Keratinocyte (primary cell): Measurements from ENCODE around the gene DLGAP1. TPM values are rescaled to one million over a fixed set of nuclear protein-coding genes. Genes with fewer than 3 reads are reported as not detected.

Experiments used
- DNase-seq: peaks from one replicate; pipeline ENCODE4 v3.0.0-alpha.2; 2011; ENCODE audit warnings: low read depth, missing footprints, low spot score
- FAIRE-seq: peaks from 2 replicates; lab custom pipeline; 2011; peaks lifted over from hg19 to GRCh38; lab: Jason Lieb, UNC
- H2AFZ ChIP-seq: 2 replicates; pipeline ENCODE4 v1.6.0; 2012; ENCODE audit warnings: low read length, control low read depth, inconsistent platforms; ENCODE audit not compliant: control insufficient read depth
- H3K27ac ChIP-seq: 2 replicates; pipeline ENCODE4 v1.5.1; 2011; ENCODE audit warnings: low read length; ENCODE audit not compliant: control insufficient read depth, insufficient read depth
- H3K27me3 ChIP-seq: 3 replicates; pipeline ENCODE4 v1.6.0; 2011; ENCODE audit warnings: low read length; ENCODE audit not compliant: control insufficient read depth, insufficient read depth; ENCODE audit errors: extremely low read depth
- H3K36me3 ChIP-seq, 2 experiments: 2 replicates in 1 of 2; 3 replicates in 1 of 2; pipeline ENCODE4 v1.5.1; 2011; ENCODE audit warnings: low read length in 2 of 2, mild to moderate bottlenecking in 1 of 2; ENCODE audit not compliant: control insufficient read depth in 2 of 2, insufficient read depth in 2 of 2; ENCODE audit errors: extremely low read depth in 1 of 2
- H3K4me1 ChIP-seq: 3 replicates; pipeline ENCODE4 v1.5.1; 2011; ENCODE audit warnings: low read length; ENCODE audit not compliant: control insufficient read depth, insufficient read depth; ENCODE audit errors: extremely low read depth
- H3K4me2 ChIP-seq: 3 replicates; pipeline ENCODE4 v1.6.0; 2011; ENCODE audit warnings: low read depth, low read length; ENCODE audit not compliant: control insufficient read depth, insufficient read depth; ENCODE audit errors: extremely low read depth
- H3K4me3 ChIP-seq, 3 experiments: fragments of 200-600 bp in 1 of 3; sonication (generic) in 1 of 3; 2 replicates in 2 of 3; 3 replicates in 1 of 3; pipeline ENCODE4 v1.5.1; 2011 to 2016; ENCODE audit warnings: low read length in 3 of 3, mild to moderate bottlenecking in 3 of 3, control low read depth in 2 of 3, inconsistent platforms in 1 of 3, low read depth in 1 of 3, mixed read lengths in 1 of 3, mixed run types in 1 of 3, moderate library complexity in 1 of 3; ENCODE audit not compliant: control insufficient read depth in 2 of 3, insufficient read depth in 2 of 3; ENCODE audit errors: extremely low read depth in 1 of 3
- H3K79me2 ChIP-seq: 2 replicates; pipeline ENCODE4 v1.6.0; 2012; ENCODE audit warnings: low read length; ENCODE audit not compliant: control insufficient read depth, insufficient read depth
- H3K9ac ChIP-seq: 3 replicates; pipeline ENCODE4 v1.6.0; 2011; ENCODE audit warnings: low read length; ENCODE audit not compliant: control insufficient read depth, insufficient read depth; ENCODE audit errors: extremely low read depth
- H3K9me1 ChIP-seq: 3 replicates; pipeline ENCODE4 v1.6.0; 2011; ENCODE audit warnings: low read length; ENCODE audit not compliant: control insufficient read depth, insufficient read depth; ENCODE audit errors: extremely low read depth
- H3K9me3 ChIP-seq: 2 replicates; pipeline ENCODE4 v1.5.1; 2012; ENCODE audit warnings: low read depth, low read length; ENCODE audit not compliant: control insufficient read depth
- H4K20me1 ChIP-seq: 3 replicates; pipeline ENCODE4 v1.6.0; 2011; ENCODE audit warnings: low read length; ENCODE audit not compliant: control insufficient read depth, insufficient read depth; ENCODE audit errors: extremely low read depth
- CTCF ChIP-seq, 3 experiments: IDR thresholded peaks in 1 of 3; conservative IDR thresholded peaks in 1 of 3; optimal IDR thresholded peaks in 1 of 3; 2 replicates in 2 of 3; 3 replicates in 1 of 3; pipeline versions ENCODE3 to v1.5.1; 2011; ENCODE audit warnings: low read length in 3 of 3, mild to moderate bottlenecking in 3 of 3, moderate library complexity in 2 of 3, control low read depth in 1 of 3, inconsistent platforms in 1 of 3; ENCODE audit not compliant: insufficient read depth in 2 of 3; ENCODE audit errors: extremely low read depth in 1 of 3
- EZH2 ChIP-seq: IDR thresholded peaks from one replicate; pipeline ENCODE4 v1.6.1; 2012; ENCODE audit warnings: inconsistent platforms, mild to moderate bottlenecking, low read length, moderate library complexity
- dilution Hi-C: fragments of 300-500 bp; cut with MboI; formaldehyde crosslinking; loops from one replicate; pipeline ENCODE4 v1.7.0; 2020; ENCODE audit warnings: low sequenced_read_pairs; ENCODE audit not compliant: extremely low pct_ligation_motif_present
- polyA plus RNA-seq, 5 experiments: library from polyadenylated mRNA; depleted of rRNA in 3 of 5; stranded (reverse) in 3 of 5; stranded (forward) in 1 of 5; unstranded in 1 of 5; fragments of >200 nt; gene quantifications; 1 replicate in 1 of 5; 2 replicates in 3 of 5; 3 replicates in 1 of 5; pipeline versions ENCODE4 v1.2.1 to v1.2.3, GENCODE V29; 2011 to 2012; ENCODE audit warnings: missing spikeins in 2 of 5, low read depth in 1 of 5, low replicate concordance in 1 of 5

The DLGAP1 gene
- polyA plus RNA-seq, 1 donor (not counting 4 experiments of a cell fraction or from before 2014, with no cell fraction given), result not detected

GRCh38 chr18:3898861-3899613, 556.1 kb downstream of the DLGAP1 start:
- no peak for TF ChIP-seq CTCF (optimal IDR thresholded peaks at IDR 0.05 in 1 of 3, IDR thresholded peaks at IDR 0.05 in 1 of 3, conservative IDR thresholded peaks at IDR 0.05 in 1 of 3; ENCODE audit: extremely low read depth in 1 of 3, insufficient read depth in 2 of 3, low read length in 3 of 3)
- TF ChIP-seq EZH2, result no peak
- no peak overlapping the region for H2AFZ ChIP-seq
- H4K20me1 ChIP-seq, result no peaks in the 10 kb centered on the region
- dilution Hi-C loops, result no loop called here
- H3K27ac ChIP-seq, result no peak overlapping the region
- H3K9ac ChIP-seq, result no peak overlapping the region
- H3K9me1 ChIP-seq, result no peaks in the 10 kb centered on the region
- no peaks in the 10 kb centered on the region for H3K79me2 ChIP-seq
- H3K4me1 ChIP-seq, result peaks cover 12% of the 10 kb centered on the region
- no peak overlapping the region for H3K4me3 ChIP-seq
- H3K9me3 ChIP-seq, result no peaks in the 10 kb centered on the region
- no peak overlapping the region for H3K4me2 ChIP-seq
- FAIRE-seq (no peak), DNase-seq (no peak)
- no peaks in the 10 kb centered on the region for H3K36me3 ChIP-seq
- H3K27me3 ChIP-seq, result no peaks in the 10 kb centered on the region

- Histone ChIP-seq H3K4me2 (no peak overlapping the region), H3K79me2 (no peaks in the 10 kb centered on the region), H3K9me1 (no peaks in the 10 kb centered on the region), H3K9ac (no peak overlapping the region), H3K27ac (no peak overlapping the region), H3K27me3 (no peaks in the 10 kb centered on the region), H3K9me3 (no peaks in the 10 kb centered on the region), H3K4me3 (no peak overlapping the region), H2AFZ (no peak overlapping the region), H3K36me3 (no peaks in the 10 kb centered on the region), H3K4me1 (peaks cover 12% of the 10 kb centered on the region), H4K20me1 (no peaks in the 10 kb centered on the region)
- dilution Hi-C loops, result no loop called here
- FAIRE-seq, result no peak
- no peak for DNase-seq
- TF ChIP-seq CTCF (optimal IDR thresholded peaks at IDR 0.05 in 1 of 3, IDR thresholded peaks at IDR 0.05 in 1 of 3, conservative IDR thresholded peaks at IDR 0.05 in 1 of 3; ENCODE audit: extremely low read depth in 1 of 3, insufficient read depth in 2 of 3, low read length in 3 of 3) (no peak), EZH2 (no peak)
Measured at GRCh38 chr18:3892152-3892551, 563.0 kb downstream of the DLGAP1 start.
